GM19099 (cell line): ENCODE data around the gene ZNF747.

Source experiments
- POLR2A ChIP-seq: IDR thresholded peaks from 3 replicates; pipeline ENCODE4 v1.6.1; 2011; ENCODE audit warnings: low read depth; ENCODE audit not compliant: insufficient read length; ENCODE audit errors: extremely low read depth

Gene ZNF747

DNA sequence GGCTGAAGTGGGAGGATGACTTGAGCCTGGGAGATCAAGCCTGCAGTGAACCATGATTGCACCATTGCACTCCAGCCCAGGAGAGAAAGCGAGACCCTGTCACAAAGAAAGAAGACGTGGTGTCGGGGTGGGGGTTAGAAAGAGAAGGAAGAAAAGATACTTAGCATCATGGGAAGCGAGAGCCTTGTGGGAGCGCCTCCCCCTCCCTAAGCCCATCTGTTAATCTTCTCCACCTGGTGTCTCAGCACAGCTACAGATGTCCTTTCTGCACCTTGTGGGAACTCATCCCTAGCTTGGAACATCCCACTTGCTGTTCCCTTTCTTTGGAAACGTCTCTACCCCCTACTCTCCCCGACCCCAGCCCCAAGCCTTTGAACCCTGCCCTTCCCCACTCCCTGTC, 30.9 kb upstream of the ZNF747 start:
- no peak for TF ChIP-seq POLR2A

- TF ChIP-seq POLR2A = no peak
Measured at GRCh38 chr16:30562021-30562420, 27.4 kb upstream of the ZNF747 start.

DNA sequence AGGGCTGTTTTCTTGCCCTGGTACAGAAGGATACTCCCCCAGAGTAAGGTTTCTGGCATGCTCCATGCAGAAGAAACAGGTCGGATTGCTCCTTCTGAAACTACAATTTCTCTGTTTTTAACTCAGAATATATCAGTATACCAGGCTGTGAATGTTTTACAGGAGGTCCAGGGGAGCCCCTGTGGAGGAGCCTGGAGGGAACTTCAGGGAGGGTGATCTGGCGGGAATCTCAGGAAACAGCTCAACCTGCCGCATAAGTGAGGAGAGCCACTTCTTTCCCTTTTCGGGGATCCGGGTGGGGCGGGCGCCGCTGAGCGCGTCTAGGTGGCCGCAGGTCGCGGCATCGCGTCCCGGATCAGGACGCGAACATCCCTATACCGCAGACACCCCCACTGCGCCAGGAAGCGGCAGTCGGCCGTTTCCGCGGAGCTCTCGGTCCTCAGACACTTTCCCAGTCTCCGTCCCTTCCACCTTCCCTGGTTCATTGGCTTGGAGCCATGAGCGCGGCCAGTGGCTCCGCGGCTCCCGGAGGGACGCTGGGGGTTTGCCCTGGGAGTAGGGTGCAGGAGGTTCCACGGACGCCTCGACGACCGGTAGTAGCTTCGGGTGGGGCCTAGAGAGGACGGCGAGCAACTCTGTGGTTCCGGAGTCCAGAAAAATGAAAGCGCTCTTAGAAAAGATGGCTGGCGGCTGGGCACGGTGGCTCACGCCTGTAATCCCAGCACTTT, 26.6 kb upstream of the ZNF747 start:
- no peak for TF ChIP-seq POLR2A

DNA sequence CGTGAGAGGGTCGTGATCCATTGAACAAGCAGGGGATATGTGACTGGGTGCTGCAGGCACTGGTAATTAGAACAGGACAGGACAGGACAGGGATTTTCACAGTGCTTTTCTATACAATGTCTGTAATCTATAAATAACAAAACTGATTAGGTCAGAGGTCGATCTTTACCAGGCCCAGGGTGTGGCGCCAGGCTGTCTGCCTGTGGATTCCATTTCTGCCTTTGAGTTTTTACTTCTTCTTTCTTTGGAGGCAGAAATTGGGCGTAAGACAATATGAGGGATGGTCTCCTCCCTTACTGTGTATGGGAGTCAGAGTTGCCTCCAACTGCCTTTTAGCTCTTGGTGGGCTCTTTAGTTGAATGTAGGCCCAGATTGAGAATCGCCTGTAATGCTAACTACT, 25.0 kb upstream of the ZNF747 start:
- TF ChIP-seq POLR2A = no peak

DNA sequence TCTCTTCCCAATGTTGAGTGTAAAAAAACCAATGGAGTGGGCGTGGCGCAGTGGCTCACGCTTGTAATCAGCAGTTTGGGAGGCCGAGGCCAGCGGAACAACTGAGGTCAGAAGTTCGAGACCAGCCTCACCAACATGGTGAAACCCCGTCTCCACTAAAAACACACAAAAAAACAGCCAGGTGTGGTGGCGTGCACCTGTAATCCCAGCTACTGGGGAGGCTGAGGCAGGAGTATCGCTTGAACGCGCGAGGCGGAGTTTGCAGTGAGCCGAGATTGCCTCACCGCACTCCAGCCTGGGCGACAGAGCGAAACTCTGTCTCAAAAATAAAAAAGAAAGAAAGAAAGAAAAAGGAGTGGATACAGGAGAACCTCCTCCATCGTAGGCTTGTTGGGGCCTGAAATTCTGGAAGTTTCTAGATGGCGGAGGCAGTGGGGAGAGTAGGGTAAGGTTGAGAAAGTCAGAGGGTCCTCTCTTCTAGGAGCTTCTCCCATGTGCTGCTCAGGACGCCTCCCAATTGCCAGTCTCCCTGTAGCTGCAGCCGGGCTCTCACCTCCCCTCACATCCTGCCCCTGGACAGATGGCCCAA, 24.2 kb upstream of the ZNF747 start:
- TF ChIP-seq POLR2A = no peak

DNA sequence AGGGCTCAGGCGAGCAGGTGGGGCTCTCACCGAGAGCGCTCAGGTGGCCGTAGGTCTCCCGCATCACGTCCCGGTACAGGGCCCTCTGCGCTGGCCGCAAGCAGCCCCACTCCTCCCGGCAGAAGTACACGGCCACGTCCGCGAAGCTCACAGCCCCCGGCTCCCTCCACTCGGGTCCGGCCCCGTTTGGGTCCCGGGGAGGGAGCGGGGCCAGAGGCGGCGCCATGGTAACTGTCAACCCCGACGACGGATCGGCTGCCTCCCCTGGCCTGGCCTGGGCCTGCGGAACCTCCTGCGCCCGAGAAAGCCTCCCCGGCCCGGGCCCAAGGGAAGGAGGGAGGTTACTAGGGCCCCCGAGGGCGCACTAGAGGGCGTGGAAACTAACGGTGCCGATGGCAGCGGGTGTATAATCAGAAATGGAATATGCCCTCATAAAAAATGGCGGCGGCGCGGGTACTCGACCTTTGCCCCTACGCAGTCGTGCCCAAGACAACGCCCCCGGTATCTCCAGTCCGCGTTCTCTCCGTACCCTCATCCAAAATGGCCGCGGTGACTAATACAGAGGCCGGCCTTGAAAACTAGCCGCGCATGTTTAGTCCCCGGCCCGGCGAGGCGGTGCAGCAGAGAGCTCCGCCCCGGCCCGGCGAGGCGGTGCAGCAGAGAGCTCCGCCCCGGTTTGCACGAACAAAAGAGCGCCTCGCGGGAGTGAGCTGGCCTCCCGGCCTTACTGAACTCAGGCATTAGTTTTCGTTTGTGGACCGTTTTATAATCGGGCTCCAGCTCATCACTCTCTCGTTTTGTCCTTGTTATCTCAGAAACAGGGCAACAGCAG, 23.5 kb upstream of the ZNF747 start, which contains the start of gene ZNF764:
Gene ZNF764, minus strand, starts transcription at position 418 of the 832 bp plus-strand sequence. Its CDS starts 192 bp downstream, at position 226.
- peak; percentile 63 for TF ChIP-seq POLR2A

- no peak for TF ChIP-seq POLR2A
Measured at GRCh38 chr16:30557707-30557956, 23.0 kb upstream of the ZNF747 start.

GRCh38 chr16:30556125-30556473, 21.4 kb upstream of the ZNF747 start:
- TF ChIP-seq POLR2A = no peak

- no peak for TF ChIP-seq POLR2A
Measured at GRCh38 chr16:30555315-30556124, 20.9 kb upstream of the ZNF747 start.

GRCh38 chr16:30554557-30555314, 20.1 kb upstream of the ZNF747 start:
- TF ChIP-seq POLR2A = no peak

GRCh38 chr16:30553393-30553899, 18.8 kb upstream of the ZNF747 start:
- TF ChIP-seq POLR2A = no peak

DNA sequence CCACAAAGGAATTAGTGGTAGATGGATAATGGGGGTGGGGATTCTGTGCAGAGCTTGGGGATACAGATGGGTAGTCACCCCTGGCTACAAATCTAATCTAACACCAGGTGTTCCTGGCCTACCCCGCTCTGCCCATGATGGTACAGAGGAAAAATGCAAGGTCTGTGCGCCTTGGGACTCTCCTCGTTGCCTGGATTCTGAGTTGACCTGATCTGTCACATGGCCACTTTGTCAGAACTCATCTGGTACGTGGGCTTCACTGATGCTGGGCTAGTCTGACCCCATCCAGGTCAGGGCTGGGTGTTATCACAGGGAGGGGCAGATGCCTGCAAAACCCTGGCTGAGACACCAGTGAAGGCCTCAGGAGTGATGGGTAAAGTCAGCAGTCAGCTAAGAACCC, 18.3 kb upstream of the ZNF747 start:
- no peak for TF ChIP-seq POLR2A

DNA sequence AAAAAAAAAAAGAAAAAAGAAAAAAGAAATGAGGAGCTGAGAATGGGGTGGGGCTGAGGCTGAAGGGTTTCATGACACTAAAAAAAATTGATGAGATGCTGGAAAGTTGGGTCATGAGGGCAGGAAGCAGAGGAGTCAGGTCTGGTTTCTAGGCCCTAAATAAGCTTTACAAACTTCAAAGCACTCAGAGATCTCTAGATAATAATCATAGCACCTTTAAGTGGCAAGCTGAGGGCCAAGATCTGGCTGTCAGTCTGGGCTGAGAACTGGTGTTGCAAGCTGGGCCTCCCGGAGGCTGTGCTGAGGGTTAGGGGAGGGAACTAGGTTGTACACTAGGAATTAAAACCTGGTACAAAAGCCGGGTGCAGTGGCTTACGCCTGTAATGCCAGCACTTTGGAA, 17.1 kb upstream of the ZNF747 start:
- TF ChIP-seq POLR2A = no peak
